HepG2 (cell line): ENCODE results near the gene SDR39U1. TPM values are rescaled to one million over a fixed set of nuclear protein-coding genes. Genes with fewer than 3 reads are reported as not detected.

Experiments used
- DMAP1 ChIP-seq: IDR thresholded peaks from 2 replicates; pipeline ENCODE4 v1.6.1; 2016
- DR1 ChIP-seq: sonication (generic); formaldehyde crosslinking; IDR thresholded peaks from 2 replicates; pipeline ENCODE4 v1.8.0; 2021; ENCODE audit warnings: mild to moderate bottlenecking, missing genetic modification reagents, inconsistent platforms
- ESRRA ChIP-seq: sonication (generic); formaldehyde crosslinking; IDR thresholded peaks from 2 replicates; pipeline ENCODE4 v1.5.1; 2020; ENCODE audit warnings: mild to moderate bottlenecking, low read depth, missing genetic modification reagents
- GATAD2A ChIP-seq: IDR thresholded peaks from 2 replicates; pipeline ENCODE4 v1.6.1; 2016
- HCFC1 ChIP-seq: fragments of 150-350 bp; IDR thresholded peaks from 2 replicates; pipeline ENCODE4 v1.6.1; 2014; ENCODE audit warnings: low read depth, low read length
- HDAC6 ChIP-seq: fragments of 200-600 bp; sonication (generic); IDR thresholded peaks from 2 replicates; pipeline ENCODE4 v1.7.0; 2017; ENCODE audit warnings: mild to moderate bottlenecking, antibody characterized with exemption, low read length, low read depth
- KDM6A ChIP-seq: IDR thresholded peaks from 2 replicates; pipeline ENCODE4 v1.6.1; 2016; ENCODE audit warnings: low read depth
- POGK ChIP-seq: sonication (generic); formaldehyde crosslinking; conservative IDR thresholded peaks from 2 replicates; pipeline ENCODE4 v1.8.0; 2022; ENCODE audit warnings: mild to moderate bottlenecking, moderate library complexity, missing genetic modification reagents
- POLR2AphosphoS5 ChIP-seq: IDR thresholded peaks from 2 replicates; pipeline ENCODE4 v1.6.1; 2012; ENCODE audit warnings: low read depth, low read length
- RERE ChIP-seq: IDR thresholded peaks from 2 replicates; pipeline ENCODE4 v1.6.1; 2016; ENCODE audit warnings: low read depth, missing genetic modification reagents, missing compliant biosample characterization
- SIN3B ChIP-seq: fragments of 150-350 bp; IDR thresholded peaks from 2 replicates; pipeline ENCODE4 v1.6.1; 2014; ENCODE audit warnings: low read length
- SMARCE1 ChIP-seq: fragments of 450-650 bp; IDR thresholded peaks from 2 replicates; pipeline ENCODE4 v1.6.1; 2017; ENCODE audit warnings: borderline replicate concordance
- TCF7 ChIP-seq: sonication (generic); IDR thresholded peaks from 2 replicates; pipeline ENCODE4 v1.6.1; 2016; ENCODE audit warnings: antibody characterized with exemption, low read depth
- TRIM22 ChIP-seq: fragments of 450-650 bp; IDR thresholded peaks from 2 replicates; pipeline ENCODE4 v1.6.1; 2017
- ZBTB14 ChIP-seq: sonication (generic); formaldehyde crosslinking; IDR thresholded peaks from 2 replicates; pipeline ENCODE4 v1.4.0; 2020; ENCODE audit warnings: missing genetic modification reagents
- ZNF207 ChIP-seq: fragments of 450-650 bp; IDR thresholded peaks from 2 replicates; pipeline ENCODE4 v1.6.1; 2016; ENCODE audit warnings: antibody characterized with exemption, borderline replicate concordance
- ZNF234 ChIP-seq: sonication (generic); formaldehyde crosslinking; conservative IDR thresholded peaks from 2 replicates; pipeline ENCODE4 v1.5.1; 2020; ENCODE audit warnings: mild to moderate bottlenecking, missing genetic modification reagents
- ZNF30 ChIP-seq: sonication (generic); formaldehyde crosslinking; IDR thresholded peaks from 2 replicates; pipeline ENCODE4 v1.5.0; 2020; ENCODE audit warnings: mild to moderate bottlenecking, missing genetic modification reagents
- ZNF563 ChIP-seq: sonication (generic); formaldehyde crosslinking; IDR thresholded peaks from 2 replicates; pipeline ENCODE4 v1.8.0; 2022; ENCODE audit warnings: mild to moderate bottlenecking, moderate library complexity, missing genetic modification reagents
- ZNF564 ChIP-seq: sonication (generic); formaldehyde crosslinking; IDR thresholded peaks from 2 replicates; pipeline ENCODE4 v1.8.1; 2023; ENCODE audit warnings: mild to moderate bottlenecking, missing genetic modification reagents
- ZNF572 ChIP-seq: sonication (generic); formaldehyde crosslinking; IDR thresholded peaks from 2 replicates; pipeline ENCODE4 v1.5.1; 2020; ENCODE audit warnings: mild to moderate bottlenecking, missing genetic modification reagents
- ZNF580 ChIP-seq: IDR thresholded peaks from 2 replicates; pipeline ENCODE4 v1.6.1; 2016; ENCODE audit warnings: low read depth, borderline replicate concordance
- polyA plus RNA-seq, 8 experiments: library from polyadenylated mRNA; depleted of rRNA in 3 of 8; stranded (reverse) in 7 of 8; unstranded in 1 of 8; fragments of >200 nt; fragmentation: Illumina TruSeq in 4 of 8; extraction: Trizol in 4 of 8; gene quantifications; 2 replicates each; pipeline versions ENCODE4 v1.2.1 to v1.2.3, GENCODE V29; 2011 to 2016; ENCODE audit warnings: low read depth in 4 of 8, missing spikeins in 1 of 8, mixed read lengths in 1 of 8; ENCODE audit not compliant: insufficient read depth in 1 of 8
- total RNA-seq, 5 experiments: library from RNA; depleted of rRNA; stranded (reverse); fragments of >200 nt; fragmentation: Illumina TruSeq; extraction: Trizol; gene quantifications; 2 replicates each; pipeline ENCODE4 v1.2.3, GENCODE V29; 2016; ENCODE audit warnings: low read depth in 1 of 5

Gene SDR39U1
- total and polyA plus RNA-seq, 2 of the 13 experiments (the other 11 are each of a cell fraction or from before 2014, with no cell fraction given): 34.4 to 129 TPM

- TF ChIP-seq POGK (no peak), HCFC1 (no peak), DR1 (CRISPR knock-in tag) (no peak), ZNF563 (no peak), ZNF580 (CRISPR knock-in tag) (no peak), RERE (CRISPR knock-in tag) (no peak), ESRRA (no peak), ZNF234 (CRISPR knock-in tag) (no peak), DMAP1 (no peak), HDAC6 (no peak), ZNF564 (CRISPR knock-in tag) (no peak), GATAD2A (CRISPR knock-in tag) (no peak), ZNF572 (CRISPR knock-in tag) (no peak), ZNF30 (CRISPR knock-in tag) (no peak), POLR2AphosphoS5 (peak; percentile 58; the same call in 1 of the 2 replicates), TCF7 (no peak), ZNF207 (no peak), SMARCE1 (no peak), SIN3B (no peak), ZBTB14 (CRISPR knock-in tag) (no peak), KDM6A (no peak), TRIM22 (no peak)
Observed at GRCh38 chr14:24435192-24435810, 7.3 kb downstream of the SDR39U1 start (continued).
